ENCODE measurements around the gene NACAD. TPM values are rescaled to one million over a fixed set of nuclear protein-coding genes. Genes with fewer than 3 reads are reported as not detected.

NACAD gene
- total and polyA plus RNA-seq, 2 of the 4 experiments (the other 2 are of a cell fraction) = 0.54 to 2.2 TPM

DNA sequence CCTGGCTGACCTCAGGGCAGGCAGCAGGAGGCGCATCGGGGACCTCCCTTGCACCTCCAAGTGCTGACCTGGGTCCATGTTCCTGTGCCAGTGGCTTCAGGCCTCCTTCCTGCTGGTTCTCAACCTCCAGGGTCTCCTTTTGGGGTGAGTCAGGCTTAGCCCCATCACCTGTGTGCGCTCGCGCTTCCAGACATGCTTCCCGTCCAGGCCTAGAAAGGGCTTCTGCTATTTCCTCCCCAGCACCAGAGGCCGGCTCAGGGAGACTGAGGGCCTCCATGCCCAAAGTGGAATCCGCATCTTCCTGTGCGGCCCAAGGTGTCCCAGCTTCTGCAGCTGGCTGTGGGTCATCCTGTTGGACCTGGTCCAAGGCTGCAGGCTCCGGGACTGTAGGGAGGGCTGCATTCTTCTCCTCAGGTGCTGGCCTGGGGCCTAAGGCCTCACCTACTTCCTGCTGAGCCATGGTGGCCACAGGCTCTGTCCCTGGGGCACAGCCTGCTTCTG is 5.9 kb downstream of the NACAD start:
- H4K20me1 ChIP-seq (ENCODE audit: insufficient read depth, low read length) = peaks cover 4% of the 10 kb centered on the region; the same call in 1 of the 2 replicates
- H2AK5ac ChIP-seq (ENCODE audit: low read depth, low read length) = no peak overlapping the region
- H4K5ac ChIP-seq (ENCODE audit: low read depth, low read length) = no peak overlapping the region
- peaks cover 0 to 2% of the 10 kb centered on the region in 2 experiments; a peak in 1 of 4 replicates for H3K79me1 ChIP-seq (ENCODE audit: low read depth in 1 of 2, low read length in 2 of 2)
- no peak overlapping the region for H2AFZ ChIP-seq (replicated peaks; ENCODE audit: low read length, poor library complexity)
- no peaks in the 10 kb centered on the region for H3K4me1 ChIP-seq (ENCODE audit: control insufficient read depth, insufficient read depth, low read length)
- H3K4ac ChIP-seq (ENCODE audit: low read depth, low read length) = no peak overlapping the region
- no peaks in the 10 kb centered on the region for H3K27me3 ChIP-seq (ENCODE audit: control insufficient read depth, insufficient read depth, low read length)
- H2BK5ac ChIP-seq (ENCODE audit: low read depth, low read length, poor library complexity, severe bottlenecking) = no peak overlapping the region
- ChIA-PET POLR2A (ENCODE audit: unreplicated experiment) (no interaction called here), CTCF (no interaction called here)
- H2BK120ac ChIP-seq (ENCODE audit: low read depth, low read length) = no peak overlapping the region
- no peak overlapping the region for H3K4me3 ChIP-seq (ENCODE audit: insufficient read depth, low read depth, low read length)
- H3K14ac ChIP-seq (replicated peaks; ENCODE audit: low read depth, low read length) = no peak overlapping the region
- H2BK15ac ChIP-seq (ENCODE audit: low read depth, low read length) = no peak overlapping the region
- H3K9me1 ChIP-seq (ENCODE audit: insufficient read depth, low read length) = peaks cover 15% of the 10 kb centered on the region
- H3K27ac ChIP-seq (ENCODE audit: insufficient read depth, low read length) = no peak overlapping the region
- ATAC-seq (ENCODE audit: low read depth) = no peak
- no peak overlapping the region for H2BK20ac ChIP-seq (ENCODE audit: low read depth, low read length)
- no peak overlapping the region for H3K4me2 ChIP-seq (ENCODE audit: low read depth, low read length)
- no peak for DNase-seq
- H3K36me3 ChIP-seq (ENCODE audit: control insufficient read depth, insufficient read depth, low read length) = peaks cover 15% of the 10 kb centered on the region; the same call in 1 of the 2 replicates
- H3K18ac ChIP-seq (ENCODE audit: low read depth, low read length) = no peak overlapping the region
- dilution Hi-C loops (cut with HindIII; ENCODE audit: low sequenced_read_pairs, unreplicated experiment) (no loop called here), in situ Hi-C loops (cut with MboI; ENCODE audit: low sequenced_read_pairs) (no loop called here), intact Hi-C loops (cut with micrococcal nuclease) (no loop called here)
- no peak overlapping the region for H4K8ac ChIP-seq (ENCODE audit: low read depth in 2 of 2, low read length in 2 of 2)
- no peak overlapping the region for H3K23ac ChIP-seq (ENCODE audit: low read depth, low read length)
- WGBS, 2 experiments (ENCODE audit: extremely low coverage in 2 of 2, insufficient read length in 1 of 2) = 90% methylated on average over 5 of the region's 10 CpGs; no CpG with 5 or more reads in 1 of the 2 experiments
- no TSS peak for BruUV-seq (replicated peaks)
- H3K9ac ChIP-seq (ENCODE audit: low read depth, low read length) = no peak overlapping the region
- H4K91ac ChIP-seq (ENCODE audit: insufficient read depth, low read depth, low read length) = no peak overlapping the region
- no peaks in the 10 kb centered on the region for H3K9me3 ChIP-seq (ENCODE audit: control insufficient read depth, insufficient read depth, low read length)
- no peak overlapping the region for H3K56ac ChIP-seq (ENCODE audit: extremely low read depth, insufficient read depth, low read length)
- TF ChIP-seq RAD21 (IDR thresholded peaks at IDR 0.05; ENCODE audit: low read length) (no peak), MAFK (IDR thresholded peaks at IDR 0.05; ENCODE audit: low read depth, low read length) (no peak), NFE2L2 (IDR thresholded peaks at IDR 0.05; ENCODE audit: low read depth, low read length) (no peak)
- TF ChIP-seq, protein P1, sequence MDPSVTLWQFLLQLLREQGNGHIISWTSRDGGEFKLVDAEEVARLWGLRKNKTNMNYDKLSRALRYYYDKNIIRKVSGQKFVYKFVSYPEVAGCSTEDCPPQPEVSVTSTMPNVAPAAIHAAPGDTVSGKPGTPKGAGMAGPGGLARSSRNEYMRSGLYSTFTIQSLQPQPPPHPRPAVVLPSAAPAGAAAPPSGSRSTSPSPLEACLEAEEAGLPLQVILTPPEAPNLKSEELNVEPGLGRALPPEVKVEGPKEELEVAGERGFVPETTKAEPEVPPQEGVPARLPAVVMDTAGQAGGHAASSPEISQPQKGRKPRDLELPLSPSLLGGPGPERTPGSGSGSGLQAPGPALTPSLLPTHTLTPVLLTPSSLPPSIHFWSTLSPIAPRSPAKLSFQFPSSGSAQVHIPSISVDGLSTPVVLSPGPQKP (IDR thresholded peaks at IDR 0.05; ENCODE audit: borderline replicate concordance, low read depth, low read length) = no peak
- H2AK9ac ChIP-seq (replicated peaks; ENCODE audit: low read depth, low read length, poor library complexity) = no peak overlapping the region
